Activated naive CD4-positive, alpha-beta T cell treated with anti-CD3 and anti-CD28 coated beads, Interleukin-2, amount 10 ng/mL, durations not matched to agents 7 days and 5 days (primary cell): ENCODE data around the gene PTPN3.

Source experiments
- CTCF ChIA-PET: fragments of 350-600 bp; sonication (Branson Sonifier 250); formaldehyde crosslinking; loops from one replicate; lab custom pipeline; 2021; ENCODE audit warnings: antibody characterized with exemption; lab: Charles Lee
- DNase-seq: peaks from one replicate; pipeline ENCODE4 v3.0.0-alpha.2; 2020
- H3K27ac Mint-ChIP-seq: one replicate; pipeline ENCODE4 v1.8.0; 2021; ENCODE audit warnings: mild to moderate bottlenecking, moderate library complexity, mixed read lengths
- H3K27me3 Mint-ChIP-seq: one replicate; pipeline ENCODE4 v1.8.0; 2021; ENCODE audit warnings: mild to moderate bottlenecking, mixed read lengths
- H3K36me3 Mint-ChIP-seq: one replicate; pipeline ENCODE4 v1.8.0; 2021; ENCODE audit warnings: mixed read lengths
- H3K4me1 Mint-ChIP-seq: one replicate; pipeline ENCODE4 v1.8.0; 2021; ENCODE audit warnings: mixed read lengths
- H3K4me3 Mint-ChIP-seq: one replicate; pipeline ENCODE4 v1.8.0; 2021; ENCODE audit warnings: mild to moderate bottlenecking, moderate library complexity, mixed read lengths
- H3K9me3 Mint-ChIP-seq: one replicate; pipeline ENCODE4 v1.8.0; 2021; ENCODE audit warnings: mixed read lengths

The PTPN3 gene

DNA sequence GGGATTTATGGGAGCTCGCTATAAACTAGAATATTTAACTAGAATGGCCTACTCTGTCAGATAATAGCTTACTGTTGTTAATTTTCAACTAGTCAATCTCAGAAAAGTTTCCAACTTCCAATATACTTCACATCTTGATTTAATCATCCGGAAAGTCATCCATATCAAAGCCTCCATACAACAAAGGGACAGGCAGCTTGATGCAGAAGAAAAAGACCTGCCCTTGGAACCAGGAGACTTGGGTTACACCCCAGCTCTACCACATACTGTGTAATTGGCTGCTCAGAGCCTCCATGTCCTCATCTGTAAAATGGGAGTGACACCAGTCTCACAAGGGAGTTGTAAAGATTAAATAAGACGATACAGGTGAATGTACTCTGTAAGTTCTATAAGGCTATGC lies 1.9 kb downstream of the PTPN3 start:
- H3K27ac Mint-ChIP-seq: no peak overlapping the region
- H3K27me3 Mint-ChIP-seq: peaks cover 74% of the 10 kb centered on the region

DNA sequence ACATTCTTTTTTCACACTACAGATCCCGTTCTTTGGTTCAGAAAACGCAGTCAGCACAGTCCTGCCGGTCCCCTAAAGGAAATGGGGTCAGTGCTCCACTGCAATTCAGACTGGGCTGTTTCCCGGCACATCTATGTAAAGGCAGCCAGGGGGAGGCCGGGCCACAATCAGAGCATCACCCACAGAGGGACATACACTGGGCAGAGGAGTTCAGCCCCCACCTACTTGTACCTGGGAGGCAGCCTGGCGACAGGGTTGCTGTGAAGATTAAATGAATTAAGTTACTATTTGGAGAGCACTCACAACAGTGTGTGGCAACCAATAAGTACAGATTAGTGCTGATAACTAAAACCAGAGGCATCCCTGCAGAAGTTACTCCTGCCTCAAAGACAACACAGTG lies 4.5 kb downstream of the PTPN3 start:
- Mint-ChIP-seq H3K36me3 (no peaks in the 10 kb centered on the region), H3K27me3 (peaks cover 57% of the 10 kb centered on the region), H3K27ac (no peak overlapping the region), H3K9me3 (no peaks in the 10 kb centered on the region), H3K4me1 (peaks cover 4% of the 10 kb centered on the region), H3K4me3 (no peak overlapping the region)
- CTCF ChIA-PET: no interaction called here
- no peak for DNase-seq

More for the DNA sequence above, 1.9 kb downstream of the PTPN3 start:
- CTCF ChIA-PET: no interaction called here
- no peaks in the 10 kb centered on the region for H3K9me3 Mint-ChIP-seq
- DNase-seq: no peak
- no peak overlapping the region for H3K4me3 Mint-ChIP-seq
- H3K36me3 Mint-ChIP-seq: no peaks in the 10 kb centered on the region
- H3K4me1 Mint-ChIP-seq: peaks cover 6% of the 10 kb centered on the region

GRCh38 chr9:109491590-109491989 lies 6.5 kb downstream of the PTPN3 start:
- CTCF ChIA-PET: interaction anchor here (0.9 to 1.3 kb wide), 2 partner anchors 21 to 51 kb away, joined by 3 read pairs; no protein-coding TSS in a partner anchor
- peaks cover 46% of the 10 kb centered on the region for H3K27me3 Mint-ChIP-seq

DNA sequence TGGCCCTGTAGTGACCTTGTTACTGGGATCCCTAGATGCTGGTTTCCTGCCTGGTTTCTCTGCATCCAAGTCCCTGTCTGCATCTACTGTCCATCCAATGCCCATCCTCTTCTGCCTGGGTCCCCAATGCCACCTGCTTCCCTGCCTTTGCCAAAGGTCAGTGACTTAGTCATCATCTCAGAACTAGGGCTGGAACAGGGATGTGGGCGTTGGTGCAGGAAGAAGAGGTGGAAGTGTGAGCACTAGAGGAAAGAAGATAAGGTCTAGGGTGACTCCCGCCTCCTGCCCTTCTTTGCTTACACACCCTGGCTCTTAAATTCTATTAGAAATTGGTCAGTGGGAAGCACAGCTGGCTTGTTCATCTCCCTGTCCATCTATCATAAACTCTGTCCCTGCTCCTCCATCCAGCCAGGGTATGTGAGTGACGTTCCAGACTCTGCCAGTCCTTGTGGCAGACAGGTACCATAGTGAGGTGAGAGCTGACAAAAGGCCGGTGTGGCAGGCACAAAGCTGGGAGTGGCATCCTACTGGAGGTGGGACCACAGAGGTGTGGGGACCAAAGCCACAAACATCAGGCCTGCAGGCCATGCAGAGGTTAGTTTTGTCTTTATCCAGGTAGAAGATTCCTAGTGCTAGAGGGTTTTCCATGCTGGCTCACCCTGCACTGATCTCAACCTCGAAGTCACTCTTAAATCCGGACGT lies 9.2 kb downstream of the PTPN3 start:
- Mint-ChIP-seq H3K36me3 (no peaks in the 10 kb centered on the region), H3K4me3 (no peak overlapping the region), H3K27me3 (peaks cover 44% of the 10 kb centered on the region), H3K4me1 (no peaks in the 10 kb centered on the region), H3K9me3 (no peaks in the 10 kb centered on the region), H3K27ac (no peak overlapping the region)
- CTCF ChIA-PET: no interaction called here
- no peak for DNase-seq

More at GRCh38 chr9:109491590-109491989, 6.5 kb downstream of the PTPN3 start:
- no peaks in the 10 kb centered on the region for H3K36me3 Mint-ChIP-seq
- no peak overlapping the region for H3K4me3 Mint-ChIP-seq
- no peak for DNase-seq
- no peak overlapping the region for H3K27ac Mint-ChIP-seq
- H3K4me1 Mint-ChIP-seq: no peaks in the 10 kb centered on the region
- H3K9me3 Mint-ChIP-seq: no peaks in the 10 kb centered on the region

GRCh38 chr9:109488351-109488750 lies 9.8 kb downstream of the PTPN3 start:
- Mint-ChIP-seq H3K4me3 (no peak overlapping the region), H3K27ac (no peak overlapping the region), H3K27me3 (peaks cover 44% of the 10 kb centered on the region), H3K4me1 (no peaks in the 10 kb centered on the region), H3K9me3 (no peaks in the 10 kb centered on the region), H3K36me3 (no peaks in the 10 kb centered on the region)
- no peak for DNase-seq
- CTCF ChIA-PET: no interaction called here

GRCh38 chr9:109487247-109487646 lies 10.9 kb downstream of the PTPN3 start:
- Mint-ChIP-seq H3K27me3 (peaks cover 48% of the 10 kb centered on the region), H3K4me1 (no peaks in the 10 kb centered on the region), H3K27ac (no peak overlapping the region), H3K9me3 (no peaks in the 10 kb centered on the region), H3K4me3 (no peak overlapping the region), H3K36me3 (no peaks in the 10 kb centered on the region)
- no peak for DNase-seq
- CTCF ChIA-PET: no interaction called here

DNA sequence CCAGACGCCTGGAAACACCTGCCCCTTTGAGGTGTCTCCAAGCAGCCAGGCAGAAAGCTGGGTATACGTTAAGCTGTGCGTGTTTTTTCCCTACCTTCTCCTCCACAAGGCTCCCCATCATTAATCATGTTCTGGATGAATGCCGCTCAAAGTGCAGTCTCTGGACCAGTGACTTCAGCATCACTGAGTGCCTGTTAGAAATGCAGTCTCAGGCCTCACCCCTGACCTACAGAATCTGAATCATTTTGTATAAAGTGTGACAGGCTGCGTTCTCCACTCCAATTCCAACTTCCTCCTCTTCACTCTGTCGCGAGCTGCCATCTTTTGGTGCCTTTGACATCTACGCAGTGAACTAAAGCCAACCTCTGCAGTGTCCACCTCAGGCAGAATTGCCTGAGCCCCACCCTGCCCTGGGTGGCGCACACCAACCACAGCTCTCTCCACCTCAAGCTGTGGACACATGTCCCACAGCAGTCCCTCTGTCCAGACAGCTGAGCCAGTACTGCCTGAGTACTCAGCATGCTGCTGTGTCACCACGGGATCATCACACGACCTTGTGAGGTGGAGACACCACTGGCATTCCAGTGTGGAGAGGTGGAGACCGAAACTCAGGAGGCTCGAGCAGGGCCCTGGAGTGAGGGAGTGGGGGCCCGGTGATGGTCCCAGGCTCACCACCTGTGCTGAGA lies 14.2 kb downstream of the PTPN3 start:
- Mint-ChIP-seq H3K4me1 (no peaks in the 10 kb centered on the region), H3K27me3 (peaks cover 42% of the 10 kb centered on the region), H3K9me3 (no peaks in the 10 kb centered on the region), H3K36me3 (no peaks in the 10 kb centered on the region), H3K4me3 (no peak overlapping the region), H3K27ac (no peak overlapping the region)
- no peak for DNase-seq
- CTCF ChIA-PET: interaction anchor here (1.3 kb wide), 1 partner anchor 14 kb away, joined by 4 read pairs; no protein-coding TSS in a partner anchor

DNA sequence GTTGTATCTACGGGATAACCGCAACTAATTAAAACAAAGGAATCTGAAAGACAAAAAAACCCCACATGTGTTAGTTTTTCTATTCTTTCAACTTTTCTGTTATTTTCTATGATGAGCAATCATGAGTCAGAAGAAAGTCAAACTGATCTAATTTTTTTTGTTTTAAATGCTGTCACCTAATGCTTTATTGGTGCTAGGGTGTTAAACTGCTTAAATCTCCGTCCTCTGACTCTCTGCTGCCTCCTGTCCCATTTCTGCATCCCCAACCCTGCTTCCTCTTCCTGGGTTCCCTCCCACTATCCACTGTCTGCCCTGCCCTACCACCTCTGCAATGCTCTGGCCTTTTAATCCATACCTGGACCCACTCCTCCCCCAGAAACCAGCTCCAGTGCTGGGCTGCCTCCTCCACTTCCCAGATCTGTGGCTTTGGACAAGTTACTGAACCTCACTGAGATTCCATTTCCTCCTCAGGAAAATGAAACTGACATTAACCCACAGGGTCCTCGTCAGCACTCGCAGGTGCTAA lies 15.7 kb downstream of the PTPN3 start:
- DNase-seq: no peak
- no peak overlapping the region for H3K4me3 Mint-ChIP-seq
- CTCF ChIA-PET: interaction anchor here (1.3 kb wide), 1 partner anchor 13 kb away, joined by 4 read pairs; no protein-coding TSS in a partner anchor
- H3K9me3 Mint-ChIP-seq: no peaks in the 10 kb centered on the region
- H3K36me3 Mint-ChIP-seq: no peaks in the 10 kb centered on the region
- no peaks in the 10 kb centered on the region for H3K4me1 Mint-ChIP-seq
- H3K27me3 Mint-ChIP-seq: peaks cover 45% of the 10 kb centered on the region
- no peak overlapping the region for H3K27ac Mint-ChIP-seq

DNA sequence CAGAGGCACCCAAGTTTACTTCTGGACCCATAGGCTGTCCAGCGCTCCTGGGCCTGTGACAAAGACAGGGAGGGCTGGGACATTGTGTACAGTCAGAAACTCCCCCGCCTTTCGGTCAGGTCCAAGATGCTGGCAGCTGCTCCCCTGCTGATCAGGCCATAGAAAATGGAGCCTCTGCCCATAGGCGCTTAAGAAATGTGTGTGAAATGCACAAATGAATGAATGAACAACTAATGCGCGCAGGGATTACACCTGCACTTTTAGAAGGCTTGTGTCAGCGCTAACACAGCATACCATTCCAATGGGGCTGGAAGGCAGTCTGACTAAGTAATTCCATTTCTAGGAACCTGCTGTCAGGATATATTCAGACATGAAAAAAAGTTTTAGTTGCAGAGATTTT lies 16.3 kb downstream of the PTPN3 start:
- CTCF ChIA-PET: no interaction called here
- Mint-ChIP-seq H3K36me3 (no peaks in the 10 kb centered on the region), H3K4me1 (no peaks in the 10 kb centered on the region), H3K27ac (no peak overlapping the region), H3K27me3 (peaks cover 41% of the 10 kb centered on the region), H3K4me3 (no peak overlapping the region), H3K9me3 (no peaks in the 10 kb centered on the region)
- no peak for DNase-seq

DNA sequence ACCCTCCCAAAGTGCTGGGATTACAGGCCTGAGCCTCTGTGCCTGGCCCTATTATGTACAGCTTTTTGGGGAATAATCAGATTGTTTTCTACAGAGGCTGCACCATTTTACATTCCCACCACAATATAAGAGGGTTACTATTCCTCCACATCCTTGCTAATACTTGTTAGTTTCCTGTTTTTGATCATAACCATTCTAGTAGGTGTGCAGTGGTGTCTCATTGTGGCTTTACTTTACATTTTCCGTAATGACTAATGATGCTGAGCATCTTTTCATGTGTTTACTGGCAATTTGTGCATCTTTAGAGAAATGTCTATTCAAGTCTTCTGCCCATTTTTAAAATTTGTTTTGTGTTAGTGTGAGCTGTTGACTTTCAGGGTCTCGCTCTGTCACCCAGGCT lies 18.3 kb downstream of the PTPN3 start:
- DNase-seq: no peak
- Mint-ChIP-seq H3K9me3 (no peaks in the 10 kb centered on the region), H3K4me1 (no peaks in the 10 kb centered on the region), H3K27me3 (peaks cover 32% of the 10 kb centered on the region), H3K4me3 (no peak overlapping the region), H3K36me3 (no peaks in the 10 kb centered on the region), H3K27ac (no peak overlapping the region)
- CTCF ChIA-PET: interaction anchor here (0.6 to 1.2 kb wide), 3 partner anchors 10 to 564 kb away, joined by 3 to 5 read pairs (median 3); no protein-coding TSS in a partner anchor

DNA sequence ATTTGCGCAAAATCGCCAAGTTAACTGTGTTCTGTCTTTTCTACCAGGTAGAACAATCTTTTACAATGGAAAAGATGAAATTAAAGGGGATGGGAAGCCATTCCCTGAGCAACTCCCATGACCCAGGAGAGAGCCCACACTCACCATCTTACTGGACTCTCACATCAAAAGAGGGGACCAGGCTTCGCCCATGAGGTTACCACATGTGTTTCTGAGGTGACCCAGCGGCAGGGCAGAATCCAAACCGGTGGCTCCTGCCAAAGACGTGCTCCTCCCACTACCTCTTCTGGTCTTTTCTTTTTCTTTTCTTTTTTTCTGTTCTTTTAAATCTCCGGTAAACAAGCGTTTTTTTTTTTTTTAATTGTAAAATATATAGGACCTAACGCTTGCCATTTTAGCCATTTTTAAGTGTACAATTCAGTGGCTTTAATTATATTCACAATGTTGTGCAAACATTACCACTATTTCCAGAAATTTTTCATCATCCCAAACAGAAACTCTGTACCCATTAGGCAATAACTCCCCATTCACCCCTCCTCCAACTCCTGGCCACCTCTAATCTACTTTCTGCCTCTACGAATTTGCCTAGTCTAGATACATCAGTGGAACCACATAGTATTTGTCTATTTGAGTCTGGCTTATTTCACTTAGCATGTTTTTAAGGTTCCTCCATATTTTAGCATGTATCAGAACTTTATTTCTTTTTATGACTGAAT lies 19.3 kb downstream of the PTPN3 start:
- H3K9me3 Mint-ChIP-seq: no peaks in the 10 kb centered on the region
- H3K4me1 Mint-ChIP-seq: no peaks in the 10 kb centered on the region
- CTCF ChIA-PET: interaction anchor here (0.9 kb wide), 2 partner anchors 9 kb away, joined by 3 read pairs; no protein-coding TSS in a partner anchor
- H3K27me3 Mint-ChIP-seq: peaks cover 30% of the 10 kb centered on the region
- H3K27ac Mint-ChIP-seq: no peak overlapping the region
- no peak for DNase-seq
- H3K4me3 Mint-ChIP-seq: no peak overlapping the region
- H3K36me3 Mint-ChIP-seq: no peaks in the 10 kb centered on the region

GRCh38 chr9:109478051-109478563 lies 20.0 kb downstream of the PTPN3 start:
- no peaks in the 10 kb centered on the region for H3K4me1 Mint-ChIP-seq
- H3K36me3 Mint-ChIP-seq: no peaks in the 10 kb centered on the region
- H3K27me3 Mint-ChIP-seq: peaks cover 25% of the 10 kb centered on the region
- no peak overlapping the region for H3K4me3 Mint-ChIP-seq
- CTCF ChIA-PET: interaction anchor here (0.9 kb wide), 1 partner anchor 8 kb away, joined by 3 read pairs; no protein-coding TSS in a partner anchor
- no peaks in the 10 kb centered on the region for H3K9me3 Mint-ChIP-seq
- H3K27ac Mint-ChIP-seq: no peak overlapping the region
- DNase-seq: no peak

GRCh38 chr9:109477258-109478050 lies 20.7 kb downstream of the PTPN3 start:
- CTCF ChIA-PET: interaction anchor here (0.8 to 0.9 kb wide), 2 partner anchors 8 to 37 kb away, joined by 3 read pairs; no protein-coding TSS in a partner anchor
- DNase-seq: no peak
- H3K4me1 Mint-ChIP-seq: no peaks in the 10 kb centered on the region
- H3K27me3 Mint-ChIP-seq: peaks cover 18% of the 10 kb centered on the region
- no peaks in the 10 kb centered on the region for H3K36me3 Mint-ChIP-seq
- no peak overlapping the region for H3K27ac Mint-ChIP-seq
- H3K9me3 Mint-ChIP-seq: no peaks in the 10 kb centered on the region
- H3K4me3 Mint-ChIP-seq: no peak overlapping the region
